CD14-positive monocyte (primary cell): ENCODE data around the gene CAPN9. TPM values are rescaled to one million over a fixed set of nuclear protein-coding genes. Genes with fewer than 3 reads are reported as not detected.

Experiments used
- DNase-seq, 3 donors: peaks; one replicate each; pipeline ENCODE4 v3.0.0-alpha.2; 2011 to 2022
- H2AFZ ChIP-seq: 2 replicates; pipeline ENCODE4 v1.6.0; 2012; ENCODE audit warnings: mild to moderate bottlenecking, low read depth, low read length, inconsistent platforms; ENCODE audit not compliant: insufficient read depth, poor library complexity, severe bottlenecking
- H3K27ac ChIP-seq, 2 donors: 1 replicate in 1 of 2; 2 replicates in 1 of 2; pipeline ENCODE4 v1.5.1; 2012 to 2013; ENCODE audit warnings: low read length in 2 of 2, control low read depth in 1 of 2, inconsistent platforms in 1 of 2, low read depth in 1 of 2, mild to moderate bottlenecking in 1 of 2
- H3K27me3 ChIP-seq, 2 donors: one replicate each; pipeline versions ENCODE4 v1.6.0 to v1.6.1; 2011 to 2013; ENCODE audit warnings: low read length in 2 of 2; ENCODE audit not compliant: control insufficient read depth in 2 of 2, insufficient read depth in 2 of 2
- H3K36me3 ChIP-seq, 2 donors: replicated peaks in 1 of 2; 1 replicate in 1 of 2; 2 replicates in 1 of 2; pipeline versions ENCODE4 v1.5.1 to v1.6.1; 2012 to 2013; ENCODE audit warnings: low read length in 2 of 2, control low read depth in 1 of 2, inconsistent platforms in 1 of 2, mild to moderate bottlenecking in 1 of 2; ENCODE audit not compliant: insufficient read depth in 2 of 2, control insufficient read depth in 1 of 2
- H3K4me1 ChIP-seq, 2 donors: 1 replicate in 1 of 2; 2 replicates in 1 of 2; pipeline versions ENCODE4 v1.5.1 to v1.6.1; 2012 to 2013; ENCODE audit warnings: low read length in 2 of 2, control low read depth in 1 of 2, inconsistent platforms in 1 of 2, mild to moderate bottlenecking in 1 of 2, moderate library complexity in 1 of 2; ENCODE audit not compliant: insufficient read depth in 2 of 2, control insufficient read depth in 1 of 2
- H3K4me2 ChIP-seq: replicated peaks from 2 replicates; pipeline ENCODE3; 2012; ENCODE audit warnings: low read length, moderate library complexity, mild to moderate bottlenecking; ENCODE audit not compliant: poor library complexity, severe bottlenecking; ENCODE audit errors: extremely low read depth
- H3K4me3 ChIP-seq, 3 experiments: fragments of 200-600 bp in 1 of 3; sonication (generic) in 1 of 3; replicated peaks in 1 of 3; 1 replicate in 2 of 3; 2 replicates in 1 of 3; pipeline ENCODE4 v1.5.1; 2011 to 2013; ENCODE audit warnings: low read length in 3 of 3, mild to moderate bottlenecking in 3 of 3, control low read depth in 2 of 3, low read depth in 2 of 3, inconsistent platforms in 1 of 3, moderate library complexity in 1 of 3
- H3K79me2 ChIP-seq: 2 replicates; pipeline ENCODE4 v1.6.0; 2012; ENCODE audit warnings: mild to moderate bottlenecking, control low read depth, inconsistent platforms, low read length, moderate library complexity; ENCODE audit not compliant: insufficient read depth
- H3K9ac ChIP-seq: 2 replicates; pipeline ENCODE4 v1.6.0; 2017; ENCODE audit warnings: low read length, mild to moderate bottlenecking; ENCODE audit not compliant: insufficient read depth, poor library complexity, severe bottlenecking
- H3K9me3 ChIP-seq, 2 donors: replicated peaks in 1 of 2; 1 replicate in 1 of 2; 2 replicates in 1 of 2; pipeline versions ENCODE4 v1.5.1 to v1.6.1; 2012 to 2013; ENCODE audit warnings: low read length in 2 of 2, control low read depth in 1 of 2; ENCODE audit not compliant: control insufficient read depth in 1 of 2, insufficient read depth in 1 of 2
- H4K20me1 ChIP-seq: 2 replicates; pipeline ENCODE4 v1.6.0; 2012; ENCODE audit warnings: mild to moderate bottlenecking, low read length, control low read depth, moderate library complexity; ENCODE audit not compliant: insufficient read depth
- H3K27ac Mint-ChIP-seq, 7 donors: one replicate each; pipeline ENCODE4 v1.8.0; 2020; ENCODE audit warnings: mild to moderate bottlenecking in 7 of 7, mixed read lengths in 7 of 7, moderate library complexity in 6 of 7, inconsistent platforms in 2 of 7
- H3K27me3 Mint-ChIP-seq, 3 donors: one replicate each; pipeline ENCODE4 v1.8.0; 2021 to 2022; ENCODE audit warnings: low read depth in 3 of 3, mild to moderate bottlenecking in 3 of 3, mixed read lengths in 3 of 3, moderate library complexity in 3 of 3, inconsistent platforms in 1 of 3
- H3K36me3 Mint-ChIP-seq, 2 donors: one replicate each; pipeline ENCODE4 v1.8.0; 2020; ENCODE audit warnings: mixed read lengths in 2 of 2, inconsistent platforms in 1 of 2, mild to moderate bottlenecking in 1 of 2
- H3K4me1 Mint-ChIP-seq: one replicate; pipeline ENCODE4 v1.8.0; 2020; ENCODE audit warnings: mild to moderate bottlenecking, mixed read lengths
- H3K4me3 Mint-ChIP-seq, 2 donors: one replicate each; pipeline ENCODE4 v1.8.0; 2020; ENCODE audit warnings: mild to moderate bottlenecking in 2 of 2, mixed read lengths in 2 of 2, moderate library complexity in 1 of 2
- H3K9me3 Mint-ChIP-seq, 7 donors: one replicate each; pipeline ENCODE4 v1.8.0; 2020 to 2022; ENCODE audit warnings: mixed read lengths in 7 of 7, mild to moderate bottlenecking in 6 of 7, moderate library complexity in 6 of 7, inconsistent platforms in 2 of 7
- CTCF ChIP-seq: fragments of 200-600 bp; IDR thresholded peaks from one replicate; pipeline ENCODE4 v1.8.0; 2022; ENCODE audit warnings: antibody characterized with exemption, mild to moderate bottlenecking
- WGBS: methylation state at CpG from one replicate; pipeline ENCODE4 v1.1.5; 2013; ENCODE audit warnings: missing lambda C conversion rate; ENCODE audit not compliant: insufficient coverage; 5-methylcytosine and 5-hydroxymethylcytosine counted together
- intact Hi-C, 2 donors: fragments of 100-400 bp; cut with micrococcal nuclease; formaldehyde crosslinking; loops; one replicate each; pipeline versions ENCODE4 v1.15.0 to v1.15.1; 2023
- polyA plus RNA-seq, 3 donors: library from polyadenylated mRNA; depleted of rRNA in 1 of 3; unstranded in 2 of 3; stranded (reverse) in 1 of 3; fragments of 300-500 nt in 2 of 3; fragments of >200 nt in 1 of 3; fragmentation: Illumina TruSeq in 2 of 3; gene quantifications; 1 replicate in 2 of 3; 2 replicates in 1 of 3; pipeline ENCODE4 v1.2.3, GENCODE V29; 2012 to 2021

The CAPN9 gene
- polyA plus RNA-seq, 3 donors, result not detected

DNA sequence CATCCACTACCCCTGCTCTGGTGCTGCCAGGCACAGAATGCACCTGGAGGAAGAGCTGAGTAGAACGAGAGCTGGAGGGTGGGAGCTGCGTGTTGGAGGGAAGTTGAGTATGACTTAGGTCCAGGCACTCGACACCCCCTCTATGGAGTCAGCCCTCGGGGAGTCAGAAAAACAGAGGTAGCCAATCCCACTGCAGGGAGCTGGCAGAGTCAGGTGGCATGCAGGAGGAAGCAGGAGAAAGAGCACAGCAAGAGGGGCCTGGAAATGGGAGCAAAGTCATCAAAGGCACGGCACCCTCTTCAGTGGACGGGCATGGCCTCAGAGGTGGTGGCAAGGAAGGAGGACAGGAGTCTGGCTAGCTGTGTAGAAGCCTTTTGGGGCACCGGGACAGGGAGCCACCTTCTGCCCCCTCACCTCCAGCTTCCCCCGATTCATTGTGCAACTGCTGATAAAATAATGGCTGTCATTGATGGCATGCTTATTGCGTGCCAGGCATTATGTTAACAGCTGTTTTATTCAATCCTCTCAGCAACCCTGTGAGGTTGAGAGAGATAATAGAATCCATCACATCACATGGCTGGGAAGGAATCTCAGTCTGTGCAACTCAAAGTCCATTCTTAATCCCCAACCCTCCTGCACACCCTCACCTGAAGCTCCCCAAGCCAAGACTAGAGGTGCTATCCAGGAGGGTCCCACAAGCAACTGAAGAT is 79.1 kb downstream of the CAPN9 start:
- H3K4me3 Mint-ChIP-seq, result no peak overlapping the region
- no peaks in the 10 kb centered on the region for H3K9me3 ChIP-seq
- no peak overlapping the region for H2AFZ ChIP-seq
- H3K27ac Mint-ChIP-seq, result peak overlapping the region in 2 of 7 donors; percentile 11 to 68
- intact Hi-C loops, result no loop called here
- 95% methylated on average over 4 of the region's 9 CpGs for WGBS
- no peaks in the 10 kb centered on the region for H3K36me3 Mint-ChIP-seq
- no peak for DNase-seq
- no peaks in the 10 kb centered on the region for H3K79me2 ChIP-seq
- peaks cover 0 to 9% (median 3%) of the 10 kb centered on the region in 7 donors for H3K9me3 Mint-ChIP-seq
- H3K27me3 Mint-ChIP-seq, result peaks cover 0 to 8% (median 7%) of the 10 kb centered on the region in 3 donors
- no peaks in the 10 kb centered on the region for H3K36me3 ChIP-seq
- H3K27me3 ChIP-seq, result no peaks in the 10 kb centered on the region
- no peak overlapping the region for H3K4me2 ChIP-seq
- no peak overlapping the region for H3K4me3 ChIP-seq
- no peak overlapping the region for H3K9ac ChIP-seq
- no peak for TF ChIP-seq CTCF
- H3K4me1 ChIP-seq, result peaks cover 14 to 16% of the 10 kb centered on the region in 2 donors
- H4K20me1 ChIP-seq, result no peaks in the 10 kb centered on the region
- H3K4me1 Mint-ChIP-seq, result peaks cover 18% of the 10 kb centered on the region
- no peak overlapping the region for H3K27ac ChIP-seq

DNA sequence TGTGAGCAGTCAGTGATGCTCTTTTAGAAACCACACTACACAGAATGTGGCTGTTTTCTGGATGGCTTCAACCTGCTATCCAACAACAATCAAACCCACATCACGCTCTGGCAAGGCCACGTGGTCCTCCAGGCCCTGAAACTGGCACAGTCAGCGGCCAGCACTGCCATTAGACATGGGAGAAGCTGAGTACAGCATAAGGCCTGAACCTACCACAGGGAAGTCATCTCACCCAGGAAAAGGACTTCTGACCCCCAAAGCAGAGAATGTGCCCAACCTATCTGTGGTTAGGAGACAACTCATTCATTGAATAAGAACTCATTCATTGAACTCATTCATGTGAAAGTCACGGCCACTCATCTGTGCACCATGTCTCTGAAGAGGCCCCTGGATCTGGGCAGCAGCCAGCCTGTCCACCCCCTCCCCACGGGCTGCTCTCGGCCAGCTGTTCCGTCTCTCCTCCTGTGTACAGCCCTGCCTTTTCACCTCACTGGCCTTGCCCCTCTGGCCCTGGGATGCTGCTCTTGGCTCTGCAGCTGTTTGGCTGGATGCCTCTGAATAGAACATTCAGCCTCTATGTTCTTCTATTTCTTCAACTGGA is 80.0 kb downstream of the CAPN9 start:
- Mint-ChIP-seq H3K36me3 (no peaks in the 10 kb centered on the region), H3K9me3 (peaks cover 0 to 10% (median 5%) of the 10 kb centered on the region in 7 donors), H3K4me1 (peaks cover 18% of the 10 kb centered on the region), H3K4me3 (no peak overlapping the region), H3K27me3 (peaks cover 3 to 8% (median 4%) of the 10 kb centered on the region in 3 donors), H3K27ac (no peak overlapping the region)
- Histone ChIP-seq H3K4me1 (peaks cover 14 to 16% of the 10 kb centered on the region in 2 donors), H2AFZ (no peak overlapping the region), H3K4me2 (no peak overlapping the region), H3K79me2 (no peaks in the 10 kb centered on the region), H4K20me1 (no peaks in the 10 kb centered on the region), H3K36me3 (no peaks in the 10 kb centered on the region), H3K27me3 (no peaks in the 10 kb centered on the region), H3K27ac (no peak overlapping the region), H3K9me3 (no peaks in the 10 kb centered on the region), H3K4me3 (no peak overlapping the region), H3K9ac (no peak overlapping the region)
- intact Hi-C loops, result no loop called here
- no peak for DNase-seq
- WGBS, result 95% methylated on average over 7 of the region's 7 CpGs
- no peak for TF ChIP-seq CTCF
